HG02884 (cell line): ENCODE data around the gene GOLGB1.
A peak's percentile ranks its signal among the peaks of the same experiment; 100 is the strongest.

Experiments used
- ATAC-seq: cut with Tn5 transposase; IDR thresholded peaks from one replicate; pipeline ENCODE4 v1.9.1; 2021; ENCODE audit warnings: mild to moderate bottlenecking, moderate library complexity; ENCODE audit not compliant: unreplicated experiment

The GOLGB1 gene

DNA sequence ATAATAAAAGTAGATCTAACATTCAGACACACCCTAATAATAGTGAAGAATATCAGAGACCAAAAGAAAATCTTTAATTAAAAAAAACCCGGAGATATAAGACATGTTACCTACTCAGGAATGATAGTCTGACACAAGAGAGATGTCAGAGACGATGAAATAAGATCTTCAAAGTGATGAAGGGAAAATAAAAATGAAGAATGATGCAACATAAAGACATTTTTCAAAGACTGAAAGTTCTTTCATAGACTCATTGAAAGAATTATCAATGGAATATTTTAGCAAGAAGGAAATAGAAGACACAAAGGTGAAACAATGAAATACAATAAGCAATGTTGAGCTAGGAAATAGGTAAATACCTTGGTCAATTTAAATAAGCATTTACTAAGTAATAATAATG is 108.4 kb downstream of the GOLGB1 start:
- no peak for ATAC-seq

DNA sequence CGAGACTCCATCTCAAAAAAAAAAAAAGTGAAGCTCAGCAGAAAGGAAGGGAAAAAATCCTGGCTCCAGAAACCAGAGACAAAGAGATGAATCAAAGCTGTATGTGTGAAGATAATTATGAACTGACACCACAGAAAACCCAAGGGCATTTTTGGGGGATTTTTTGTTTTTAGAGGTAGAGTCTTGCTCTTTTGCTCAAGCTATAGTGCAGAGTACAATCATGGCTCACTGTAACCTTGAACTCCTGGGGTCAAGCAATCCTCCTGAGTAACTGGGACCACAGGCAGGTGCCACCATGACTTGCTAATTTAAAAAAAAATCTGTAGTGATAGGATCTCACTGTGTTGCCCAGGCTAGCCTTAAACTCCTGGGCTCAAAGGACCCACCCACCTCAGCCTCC is 111.6 kb downstream of the GOLGB1 start:
- peak; percentile 60 for ATAC-seq

DNA sequence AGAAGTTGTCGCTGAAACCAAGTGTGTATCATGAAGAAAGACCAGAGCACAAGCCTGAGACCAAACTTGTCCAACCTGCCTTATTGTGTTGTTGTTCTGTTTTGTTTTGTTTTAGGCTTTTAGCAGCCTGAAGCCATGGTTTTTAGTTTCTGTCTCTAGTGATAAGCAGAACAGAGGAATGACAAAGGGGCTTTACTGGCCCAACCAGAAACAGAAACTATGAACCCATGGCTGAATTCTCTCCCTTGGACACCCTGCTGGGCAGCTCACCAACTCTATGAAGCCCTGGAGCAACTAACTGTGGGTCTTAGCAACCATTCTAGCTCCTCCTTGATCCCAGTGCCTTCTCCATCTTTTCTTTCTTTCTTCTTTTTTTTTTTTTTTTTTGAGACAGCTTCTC is 119.2 kb downstream of the GOLGB1 start:
- ATAC-seq, result no peak

DNA sequence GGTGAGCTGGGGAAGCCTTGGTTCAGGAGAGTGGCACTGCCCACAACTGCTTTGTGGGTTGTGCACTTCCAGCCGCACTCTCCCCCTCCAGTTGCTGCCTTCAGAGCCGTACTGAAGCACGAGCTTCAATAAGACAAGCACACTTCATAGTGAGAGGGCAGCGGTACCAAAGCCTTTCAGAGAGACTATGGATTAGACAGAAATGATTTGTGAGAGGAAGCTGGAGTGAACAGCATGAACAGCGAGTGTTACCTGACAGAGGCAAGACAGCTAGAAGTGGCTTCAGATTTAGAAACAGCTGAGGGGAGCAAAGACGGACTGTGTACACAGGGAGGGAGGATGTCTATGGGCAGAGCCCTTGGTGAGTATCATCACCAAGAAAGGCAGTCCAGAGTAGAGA is 119.9 kb downstream of the GOLGB1 start:
- ATAC-seq, result no peak

DNA sequence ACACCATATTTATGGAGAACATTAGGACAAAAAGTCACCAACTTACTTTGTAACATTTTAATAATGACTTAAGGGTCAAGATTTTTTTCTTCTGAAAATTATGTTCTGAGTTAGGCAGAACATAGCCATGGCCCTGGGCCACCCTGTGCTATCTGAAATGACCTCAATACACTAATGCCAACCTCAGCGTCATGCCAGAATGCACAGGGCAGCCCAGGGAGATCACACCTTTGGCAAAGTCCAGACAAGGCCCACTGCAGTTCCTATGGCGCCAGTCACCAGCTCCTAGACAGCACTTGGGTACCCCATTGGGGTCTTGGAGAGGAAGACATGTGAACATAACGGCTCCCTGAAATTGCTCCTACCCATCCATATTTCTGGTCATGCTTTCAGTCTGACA is 121.9 kb downstream of the GOLGB1 start:
- ATAC-seq, result no peak

DNA sequence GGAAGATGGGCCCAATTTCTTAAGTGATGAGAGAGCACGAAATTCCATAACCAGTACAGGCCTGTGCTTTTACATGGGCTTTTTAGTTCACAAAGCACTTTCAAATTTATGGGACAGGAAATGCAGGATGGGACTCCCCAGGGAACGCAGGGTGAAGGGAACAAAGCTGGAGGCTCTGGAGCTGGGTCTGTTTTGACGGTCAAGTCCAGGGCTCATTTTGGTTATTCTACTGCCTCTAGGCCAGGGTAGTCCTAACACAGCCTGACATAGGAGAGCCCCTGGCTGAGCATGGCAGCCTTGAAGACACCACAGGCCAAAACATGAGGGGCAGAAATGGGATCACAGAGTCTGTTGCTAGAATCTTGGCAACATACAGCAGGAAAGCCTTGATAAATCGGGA is 122.3 kb downstream of the GOLGB1 start:
- ATAC-seq, result no peak

DNA sequence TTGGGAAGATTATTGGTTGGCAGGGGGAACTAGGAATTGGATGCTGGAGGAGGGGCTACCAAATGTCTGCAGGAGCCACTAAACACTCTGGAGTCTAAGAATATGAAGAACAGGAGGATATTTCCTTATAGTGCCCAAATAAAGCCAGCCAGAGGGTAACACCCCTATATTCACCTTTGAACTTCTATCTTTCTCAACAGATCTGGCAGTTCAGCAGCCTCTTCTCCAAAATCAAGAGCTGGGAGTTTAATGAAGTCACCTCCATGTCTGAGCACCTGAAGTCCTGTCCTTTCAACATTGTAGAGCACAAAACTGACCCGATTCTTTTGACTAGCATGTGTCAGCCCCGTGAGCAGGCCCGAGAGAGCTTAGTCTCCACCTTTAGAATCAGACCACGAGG is 123.0 kb downstream of the GOLGB1 start:
- no peak for ATAC-seq

DNA sequence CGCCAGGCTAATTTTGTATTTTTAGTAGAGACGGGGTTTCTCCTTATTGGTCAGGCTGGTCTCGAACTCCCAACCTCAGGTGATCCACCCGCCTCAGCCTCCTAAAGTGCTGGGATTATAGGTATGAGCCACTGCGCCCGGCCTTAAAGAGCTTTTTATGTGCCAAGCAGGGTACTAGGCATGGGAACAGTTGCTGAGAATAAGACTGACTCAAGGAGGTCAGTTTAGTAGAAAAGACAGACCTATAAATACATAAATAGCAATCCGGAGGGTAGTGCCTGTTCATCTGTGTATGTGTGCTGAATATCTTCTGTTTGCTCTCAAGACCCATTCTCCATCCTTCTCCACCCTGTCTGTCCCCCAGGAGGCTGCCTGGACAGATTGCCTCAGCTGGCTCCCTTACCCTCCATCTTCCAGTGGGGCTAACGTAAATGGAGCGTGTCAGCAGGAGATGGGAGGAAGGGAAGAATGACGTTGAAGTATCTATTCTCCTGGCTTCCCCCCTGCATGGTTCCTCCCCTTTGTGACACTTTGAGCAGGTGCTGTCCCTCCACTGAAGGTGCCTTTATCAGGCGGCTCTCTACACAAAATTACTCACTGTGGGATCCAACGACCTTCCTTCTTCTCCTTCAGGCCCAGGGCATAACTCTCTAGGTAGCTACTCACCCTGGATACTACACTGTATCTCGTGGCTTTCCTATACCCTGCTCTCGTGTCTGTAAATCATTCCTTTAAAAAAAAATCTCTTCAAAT is 125.2 kb downstream of the GOLGB1 start:
- no peak for ATAC-seq

DNA sequence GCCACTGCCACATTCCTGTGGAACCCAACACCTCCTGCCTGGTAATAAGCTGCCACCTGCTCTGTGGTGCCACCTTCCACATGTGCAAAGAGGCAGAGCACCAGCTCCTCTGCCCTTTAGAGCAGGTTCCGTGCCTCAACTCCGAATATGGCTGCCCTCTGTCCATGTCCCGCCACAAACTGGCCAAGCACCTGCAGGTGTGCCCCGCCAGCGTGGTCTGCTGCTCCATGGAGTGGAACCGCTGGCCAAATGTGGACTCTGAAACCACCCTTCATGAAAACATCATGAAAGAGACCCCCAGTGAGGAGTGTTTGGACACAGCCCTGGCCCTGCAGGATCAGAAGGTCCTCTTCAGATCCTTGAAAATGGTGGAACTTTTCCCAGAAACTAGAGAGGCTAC is 128.1 kb downstream of the GOLGB1 start:
- ATAC-seq, result no peak

DNA sequence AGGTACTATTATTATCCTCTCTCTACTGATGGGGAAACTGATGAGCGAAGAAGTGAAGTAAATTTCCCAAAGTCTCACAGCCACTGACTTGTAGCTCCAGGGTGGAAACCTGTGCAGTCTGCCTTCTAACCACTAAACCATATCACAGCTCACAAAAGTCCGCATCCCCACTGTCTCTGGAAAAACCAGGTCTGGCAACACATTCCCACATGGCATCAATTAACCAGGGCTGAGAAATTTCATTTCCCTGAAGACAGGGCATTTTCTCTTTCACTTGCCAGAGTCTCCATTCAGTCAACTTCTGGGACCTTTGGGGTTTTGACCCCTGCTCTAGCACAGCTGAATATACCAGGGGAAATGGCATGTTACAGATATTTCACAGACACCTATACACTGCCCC is 129.8 kb downstream of the GOLGB1 start:
- ATAC-seq, result no peak
